Breast epithelium (tissue), 3 donors: Measurements from ENCODE around the gene SLC34A2.

Experiments used
- POLR2A ChIP-seq: fragments of 450-650 bp; IDR thresholded peaks from one replicate; pipeline ENCODE4 v1.6.1; 2016; ENCODE audit warnings: antibody characterized with exemption, mild to moderate bottlenecking, moderate library complexity
- POLR2AphosphoS5 ChIP-seq, 3 donors: sonication (generic); formaldehyde crosslinking; IDR thresholded peaks; one replicate each; pipeline ENCODE4 v1.6.1; 2017; ENCODE audit warnings: antibody characterized with exemption in 3 of 3
- TF ChIP-seq, protein P1 (sequence below), 3 donors: fragments of 450-650 bp; IDR thresholded peaks; one replicate each; pipeline ENCODE4 v1.5.1; 2016 to 2017; ENCODE audit warnings: antibody characterized with exemption in 3 of 3, mild to moderate bottlenecking in 3 of 3, moderate library complexity in 3 of 3

DNA sequence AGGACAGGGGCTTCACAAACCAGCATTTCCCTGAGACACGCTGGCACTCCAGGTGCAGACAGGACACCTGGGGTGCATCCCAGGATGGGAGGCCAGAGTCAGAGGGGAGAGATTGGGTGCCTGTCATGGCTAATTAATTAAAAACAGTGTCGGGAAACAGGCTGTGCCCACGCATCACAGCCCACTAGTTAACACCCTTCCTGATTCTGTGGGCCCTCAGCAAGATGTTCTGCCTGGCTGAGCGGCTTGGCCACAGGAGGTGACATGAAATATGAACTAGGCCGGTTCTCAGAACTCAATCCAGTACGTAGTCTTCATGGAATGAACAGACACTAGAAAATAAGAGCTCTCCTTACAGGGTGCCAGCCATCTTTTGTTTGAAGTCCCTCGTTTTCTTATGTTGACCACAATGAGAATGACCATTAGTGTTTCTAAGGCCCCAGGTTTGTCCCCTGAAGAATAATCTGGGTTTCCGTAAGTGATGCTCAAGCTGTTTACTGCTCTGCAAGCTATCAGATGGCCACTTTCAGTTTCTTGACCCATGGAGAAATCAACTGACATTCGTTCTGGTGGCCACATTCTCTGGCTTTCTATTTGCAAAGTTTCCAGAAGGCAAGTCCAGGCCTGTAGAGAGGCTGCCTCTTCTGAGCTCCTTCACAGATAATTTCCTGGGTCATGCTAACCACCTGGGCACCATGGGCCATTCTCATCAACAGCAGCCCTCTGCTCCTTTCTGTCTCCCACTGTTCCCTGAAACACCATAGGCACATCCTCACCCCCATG, 72.3 kb downstream of the SLC34A2 start:
- TF ChIP-seq, protein P1, sequence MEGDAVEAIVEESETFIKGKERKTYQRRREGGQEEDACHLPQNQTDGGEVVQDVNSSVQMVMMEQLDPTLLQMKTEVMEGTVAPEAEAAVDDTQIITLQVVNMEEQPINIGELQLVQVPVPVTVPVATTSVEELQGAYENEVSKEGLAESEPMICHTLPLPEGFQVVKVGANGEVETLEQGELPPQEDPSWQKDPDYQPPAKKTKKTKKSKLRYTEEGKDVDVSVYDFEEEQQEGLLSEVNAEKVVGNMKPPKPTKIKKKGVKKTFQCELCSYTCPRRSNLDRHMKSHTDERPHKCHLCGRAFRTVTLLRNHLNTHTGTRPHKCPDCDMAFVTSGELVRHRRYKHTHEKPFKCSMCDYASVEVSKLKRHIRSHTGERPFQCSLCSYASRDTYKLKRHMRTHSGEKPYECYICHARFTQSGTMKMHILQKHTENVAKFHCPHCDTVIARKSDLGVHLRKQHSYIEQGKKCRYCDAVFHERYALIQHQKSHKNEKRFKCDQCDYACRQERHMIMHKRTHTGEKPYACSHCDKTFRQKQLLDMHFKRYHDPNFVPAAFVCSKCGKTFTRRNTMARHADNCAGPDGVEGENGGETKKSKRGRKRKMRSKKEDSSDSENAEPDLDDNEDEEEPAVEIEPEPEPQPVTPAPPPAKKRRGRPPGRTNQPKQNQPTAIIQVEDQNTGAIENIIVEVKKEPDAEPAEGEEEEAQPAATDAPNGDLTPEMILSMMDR (IDR thresholded peaks at IDR 0.05), result no peak
- TF ChIP-seq POLR2A (no peak), POLR2AphosphoS5 (IDR thresholded peaks at IDR 0.05) (no peak)
